T1000 (cell line): Measurements from ENCODE around the gene ATP6AP2.
"Not testable (repeated sequence)": the region's sequence is repeated elsewhere in the genome, so short reads cannot be mapped to it uniquely, and the experiment has no call there.

Experiments
- DNase-seq: peaks from one replicate; lab custom pipeline; 2025; ENCODE audit warnings: mixed read lengths; lab: John Stamatoyannopoulos, UW

ATP6AP2 gene

GRCh38 chrX:40580537-40581335 is at the start of gene ATP6AP2:
Gene ATP6AP2, plus strand, starts transcription at chrX:40580970. Its CDS starts 96 bp downstream, at chrX:40581066.
- DNase-seq = peak; percentile 72

- DNase-seq = no peak
Observed at GRCh38 chrX:40531056-40531826, 49.5 kb upstream of the ATP6AP2 start.

DNA sequence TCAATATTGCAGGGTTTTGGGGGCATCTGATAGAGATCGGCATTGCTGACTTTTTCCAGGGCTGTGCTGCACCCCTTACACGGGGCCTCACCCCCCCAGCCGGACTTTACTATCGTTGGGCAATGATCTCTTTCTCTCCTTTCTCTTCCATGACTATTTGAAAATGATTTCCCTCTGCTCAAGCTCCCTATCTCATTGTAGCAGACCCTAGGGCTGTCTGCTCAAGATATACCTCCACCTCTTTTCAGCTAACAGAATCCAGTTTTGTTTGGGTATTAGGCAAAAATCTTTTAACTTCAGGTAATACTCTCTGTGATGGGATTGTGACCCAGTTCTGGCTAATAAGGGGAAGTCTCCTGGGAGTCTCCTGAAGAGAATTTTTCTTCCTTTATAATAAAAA is 43.5 kb upstream of the ATP6AP2 start:
- no peak for DNase-seq

GRCh38 chrX:40538406-40538805 is 42.4 kb upstream of the ATP6AP2 start:
- no peak for DNase-seq

DNA sequence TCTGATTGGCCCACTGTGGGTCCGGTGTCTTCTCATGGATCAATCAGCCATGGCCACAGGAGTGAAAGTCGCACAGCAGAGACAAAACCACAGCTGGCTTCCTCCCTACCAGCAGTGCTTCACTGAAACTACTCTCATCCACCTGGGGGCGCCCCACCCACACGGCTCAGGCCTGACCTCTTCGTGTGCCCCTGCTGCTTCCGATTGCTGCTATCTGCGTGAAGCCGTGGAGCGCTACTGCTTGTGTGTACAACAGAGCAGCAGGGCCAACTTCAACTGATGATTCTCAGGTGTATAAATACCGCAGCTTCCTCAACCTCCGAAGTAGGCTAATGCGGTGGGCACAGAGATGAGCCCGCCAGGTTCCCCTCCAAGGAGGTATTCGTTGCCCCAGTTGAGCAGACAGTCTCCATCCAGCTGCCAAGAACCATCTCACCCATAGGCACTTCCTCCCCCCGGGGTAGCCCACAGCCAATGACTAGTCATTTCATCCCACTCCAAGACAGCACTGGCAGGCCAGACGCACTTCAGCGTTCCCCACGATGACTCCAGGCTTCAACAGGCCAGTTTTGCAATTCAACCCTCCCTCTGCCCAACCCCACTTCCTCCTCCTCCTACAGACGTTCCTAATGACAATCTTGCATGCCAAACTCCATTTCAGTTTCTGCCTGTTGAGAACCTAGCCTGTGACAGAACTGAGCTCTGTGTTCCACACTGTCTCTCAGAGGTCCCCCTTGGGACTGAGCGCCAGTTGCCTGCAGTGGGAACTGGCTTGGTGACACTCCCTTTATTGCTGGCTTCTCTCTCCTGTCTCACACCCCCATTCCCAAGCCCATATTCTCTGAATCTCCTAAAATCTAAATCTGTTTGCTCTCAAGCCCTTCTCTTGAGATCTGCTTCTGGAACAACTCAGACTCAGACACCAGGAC is 41.3 kb upstream of the ATP6AP2 start:
- no peak for DNase-seq

GRCh38 chrX:40542208-40542607 is 38.6 kb upstream of the ATP6AP2 start:
- no peak for DNase-seq

DNA sequence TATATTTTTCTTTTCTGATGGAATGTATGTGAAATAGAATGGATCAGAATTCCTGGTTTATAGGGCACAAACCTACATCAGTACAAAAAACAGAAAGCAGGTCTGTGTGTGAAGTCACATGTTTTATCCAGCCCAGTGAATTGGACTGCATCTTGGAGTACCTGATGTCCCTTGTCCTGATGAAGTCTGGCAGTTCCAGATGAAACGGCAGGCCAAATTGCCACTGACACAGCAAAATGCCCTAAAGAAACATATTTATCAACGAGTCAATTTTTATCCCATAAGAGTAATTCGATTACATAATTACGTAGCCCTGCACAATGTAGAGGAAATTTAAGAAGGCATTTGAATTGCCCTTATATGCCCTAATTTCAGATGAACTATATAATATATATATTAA is 37.8 kb upstream of the ATP6AP2 start:
- DNase-seq = no peak

- no peak for DNase-seq
Observed at GRCh38 chrX:40543661-40544328, 37.0 kb upstream of the ATP6AP2 start.

GRCh38 chrX:40544343-40545266 is 36.2 kb upstream of the ATP6AP2 start:
- DNase-seq = no peak

GRCh38 chrX:40546870-40547269 is 33.9 kb upstream of the ATP6AP2 start:
- no peak for DNase-seq

DNA sequence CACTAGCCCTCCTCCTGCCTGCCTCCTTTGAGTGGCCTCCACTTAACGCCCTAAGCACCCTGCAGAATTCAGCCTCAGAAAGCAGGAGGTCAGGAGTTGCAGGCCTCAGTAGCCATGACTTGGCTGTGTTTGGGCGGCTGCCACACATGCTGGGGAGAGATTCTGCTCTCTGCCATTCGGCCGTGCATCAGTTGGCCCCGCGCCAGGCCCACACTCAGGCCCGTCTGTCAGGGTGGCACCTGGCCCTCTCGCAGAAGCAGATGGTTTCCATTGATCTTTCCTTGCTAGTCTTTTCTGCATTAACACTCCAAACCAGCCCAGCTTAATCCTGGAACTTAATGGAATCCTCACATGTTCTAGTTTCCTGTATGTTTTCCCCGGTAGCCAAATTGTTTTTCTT is 30.7 kb upstream of the ATP6AP2 start:
- DNase-seq = no peak

DNA sequence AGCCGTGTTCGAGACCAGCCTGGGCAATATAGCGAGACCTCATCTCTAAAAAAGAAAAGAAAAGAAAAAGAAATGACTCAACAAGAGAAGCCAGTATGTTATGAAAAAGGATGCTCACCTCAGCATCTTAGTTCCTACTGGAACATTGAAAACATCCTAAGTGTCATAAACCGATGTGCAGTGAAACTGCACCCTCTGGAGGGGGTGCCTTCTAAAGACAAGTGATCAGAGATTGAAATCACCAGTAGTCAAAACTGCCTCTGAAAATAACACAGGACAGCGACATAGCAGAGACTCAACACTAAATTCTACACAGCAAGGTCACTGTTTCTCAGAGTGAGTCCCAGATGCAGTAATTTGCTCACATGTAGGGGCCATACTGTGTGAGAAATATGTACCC is 28.0 kb upstream of the ATP6AP2 start:
- DNase-seq = no peak

DNA sequence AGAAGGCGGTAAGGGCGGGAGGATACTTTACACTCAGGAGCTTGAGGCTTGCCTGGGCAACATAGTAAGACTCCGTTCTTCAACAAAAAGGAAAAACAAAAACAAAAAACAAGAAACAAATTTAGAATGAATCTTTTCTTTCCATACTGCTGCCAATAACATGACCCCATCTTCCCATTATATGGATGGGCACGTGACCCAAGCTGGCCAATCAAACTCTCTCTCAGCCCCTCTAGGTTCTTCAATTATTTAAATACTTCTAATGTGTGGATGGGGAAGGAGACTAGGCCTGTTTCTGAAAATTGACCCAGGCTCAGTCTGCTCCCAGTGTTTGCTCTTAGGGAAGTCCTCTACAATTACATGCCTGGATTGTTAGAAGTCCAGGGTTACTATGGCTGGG is 22.2 kb upstream of the ATP6AP2 start:
- DNase-seq = no peak

- DNase-seq = no peak
Observed at GRCh38 chrX:40563784-40564183, 17.0 kb upstream of the ATP6AP2 start.

DNA sequence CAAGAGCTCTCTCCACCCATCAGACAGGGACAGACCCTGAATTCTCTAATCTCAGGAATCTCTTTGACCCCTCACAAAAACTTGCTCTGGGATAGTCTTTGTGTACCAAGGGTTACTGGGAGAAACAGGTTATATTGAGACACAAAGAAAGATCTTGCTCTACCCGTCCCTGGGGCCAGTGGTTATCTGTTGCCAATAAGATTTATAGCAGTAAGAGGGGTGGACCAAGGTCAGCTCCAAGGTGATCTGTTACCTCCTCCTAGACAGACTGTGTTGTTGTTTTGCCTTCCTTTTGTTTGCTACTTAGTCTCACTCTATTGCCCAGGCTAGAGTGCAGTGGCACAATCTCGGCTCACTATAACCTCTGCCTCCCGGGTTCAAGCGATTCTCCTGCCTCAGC is 16.3 kb upstream of the ATP6AP2 start:
- DNase-seq = no peak

- no peak for DNase-seq
Observed at GRCh38 chrX:40570346-40571093, 10.2 kb upstream of the ATP6AP2 start.

GRCh38 chrX:40571164-40571563 is 9.6 kb upstream of the ATP6AP2 start:
- DNase-seq = not testable (repeated sequence)

- no peak for DNase-seq
Observed at GRCh38 chrX:40571600-40571999, 9.2 kb upstream of the ATP6AP2 start.

- DNase-seq = no peak
Observed at GRCh38 chrX:40573763-40574162, 7.0 kb upstream of the ATP6AP2 start.

- DNase-seq = not testable (repeated sequence)
Observed at GRCh38 chrX:40575411-40575810, 5.4 kb upstream of the ATP6AP2 start.
